HG03060 (cell line): ENCODE data around the gene ZIC4.

Experiments
- ATAC-seq: cut with Tn5 transposase; IDR thresholded peaks from one replicate; pipeline ENCODE4 v1.9.1; 2021; ENCODE audit warnings: low read depth, moderate number of reproducible peaks; ENCODE audit not compliant: unreplicated experiment

Gene ZIC4

GRCh38 chr3:147406028-147406931, at the start of gene ZIC4:
TSS of gene ZIC4 (minus strand) at chr3:147406543. CDS start at chr3:147402797, 3,746 bp downstream.
- no peak for ATAC-seq

GRCh38 chr3:147449669-147450068, 43.3 kb upstream of the ZIC4 start:
- ATAC-seq = no peak

GRCh38 chr3:147447224-147447623, 40.9 kb upstream of the ZIC4 start:
- no peak for ATAC-seq

DNA sequence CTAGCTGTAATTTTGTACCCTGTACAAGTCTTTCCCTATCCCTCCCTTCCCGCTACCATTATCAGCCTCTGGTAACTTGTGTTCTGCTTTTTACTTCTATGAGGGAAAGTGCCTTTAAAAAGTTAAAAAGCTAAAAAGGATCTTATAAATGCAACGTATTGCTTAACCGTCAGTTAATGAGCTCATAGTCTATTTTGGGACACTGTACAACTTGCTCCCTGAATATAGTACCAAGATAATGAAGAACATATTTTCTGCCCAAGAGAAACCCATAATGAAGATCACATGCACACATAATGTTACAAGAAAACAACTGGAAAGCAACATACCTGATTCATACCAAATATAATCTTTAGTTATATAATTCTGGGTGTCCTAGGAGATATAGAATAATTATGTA, 25.4 kb upstream of the ZIC4 start:
- no peak for ATAC-seq

DNA sequence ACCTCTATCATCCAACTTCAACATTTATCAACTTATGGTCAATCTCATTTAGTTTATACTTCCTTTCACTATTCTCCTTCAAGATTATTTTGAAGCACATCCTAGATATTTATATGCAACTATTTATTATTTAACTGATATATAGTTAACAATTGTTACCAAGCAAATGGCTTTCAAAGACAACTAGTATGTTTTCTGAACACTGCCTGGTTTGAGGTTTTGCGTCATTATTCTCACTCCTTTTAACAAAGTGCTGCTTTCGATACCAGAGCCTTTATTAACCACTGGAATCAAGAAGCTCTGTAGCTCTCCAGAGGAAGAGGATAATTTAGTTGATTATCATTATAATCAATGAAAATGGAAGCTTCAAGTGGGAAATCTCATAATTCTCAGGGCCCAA, 22.4 kb upstream of the ZIC4 start:
- ATAC-seq = no peak

- no peak for ATAC-seq
Measured at GRCh38 chr3:147428326-147428725, 22.0 kb upstream of the ZIC4 start.

- ATAC-seq = no peak
Measured at GRCh38 chr3:147427746-147428145, 21.4 kb upstream of the ZIC4 start.

DNA sequence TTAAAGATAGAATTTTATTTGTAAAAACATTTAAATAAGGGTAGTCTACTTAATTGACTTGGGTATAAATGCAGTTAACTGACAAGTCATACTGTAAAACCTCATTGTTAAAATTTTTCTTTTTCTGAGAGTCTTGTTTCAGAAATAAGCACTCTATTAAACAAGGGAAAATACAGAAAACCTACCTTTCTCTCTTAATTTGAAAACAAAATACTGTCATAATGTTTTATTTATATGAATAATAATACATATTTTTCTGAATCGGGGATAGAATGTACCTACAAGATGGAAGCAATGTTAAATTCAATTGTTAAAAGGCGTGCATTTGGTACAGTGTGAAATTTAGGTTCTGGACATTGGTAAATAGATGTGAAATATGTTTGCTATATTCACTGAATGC, 20.6 kb upstream of the ZIC4 start:
- ATAC-seq = no peak

DNA sequence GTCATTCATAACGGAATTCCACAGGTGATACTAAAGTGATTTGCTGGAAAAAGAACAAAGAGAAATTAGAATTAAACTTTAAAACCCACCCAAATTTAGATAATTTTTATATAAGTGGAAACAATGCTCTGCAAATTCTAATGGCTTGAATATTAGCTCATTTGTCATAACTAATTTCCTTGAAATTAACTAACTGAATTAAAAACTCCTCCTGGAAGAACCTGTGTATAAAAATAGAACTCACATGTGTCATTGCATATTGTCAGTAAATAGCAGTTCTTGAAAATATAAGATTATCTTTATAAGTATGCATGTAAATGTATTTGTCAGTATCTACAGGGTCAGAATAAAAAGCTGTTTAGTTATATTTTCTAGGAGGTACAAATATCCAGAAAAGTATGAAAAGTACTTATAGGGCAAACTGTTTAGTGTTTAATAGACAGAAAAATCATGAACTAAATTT, 19.1 kb upstream of the ZIC4 start:
- no peak for ATAC-seq

GRCh38 chr3:147424581-147425387, 18.4 kb upstream of the ZIC4 start:
- no peak for ATAC-seq

DNA sequence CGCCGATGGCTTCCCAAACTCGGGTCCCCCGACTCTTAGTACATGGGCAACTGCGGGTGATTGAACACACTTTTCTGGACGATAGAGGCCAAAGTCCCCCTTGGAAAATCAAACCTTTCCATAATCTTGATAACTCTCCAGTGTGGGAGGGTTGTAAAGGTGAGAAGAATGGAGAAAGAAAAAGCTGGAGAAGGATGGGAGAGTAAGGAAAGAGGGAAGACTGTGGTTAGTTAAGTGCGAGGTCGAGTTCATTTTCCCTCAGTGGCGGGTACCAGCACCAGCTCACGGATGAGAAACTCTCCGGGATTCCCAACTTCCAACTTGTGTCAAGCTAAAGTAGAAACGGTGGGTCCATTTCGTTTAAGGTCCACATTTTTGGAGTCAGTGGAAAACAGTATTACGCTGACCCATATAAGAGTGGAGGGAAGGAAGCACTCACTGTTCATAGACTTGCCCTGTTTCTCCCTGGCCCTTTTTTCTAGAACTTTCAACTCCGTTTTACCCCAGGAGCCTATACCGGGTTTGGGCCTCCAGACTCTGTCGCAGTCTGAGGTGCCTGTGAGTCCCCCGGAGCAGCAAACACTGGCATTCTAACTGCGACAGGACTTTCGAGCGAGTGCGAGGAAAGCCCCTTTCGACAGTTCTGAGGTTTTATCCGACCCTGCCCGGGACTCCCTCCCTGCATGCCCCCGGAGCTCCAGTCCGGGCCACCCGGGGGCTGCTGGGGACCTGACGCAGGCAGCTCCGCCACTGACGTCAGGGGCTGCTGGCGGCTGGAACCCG, 17.6 kb upstream of the ZIC4 start:
- ATAC-seq = no peak

DNA sequence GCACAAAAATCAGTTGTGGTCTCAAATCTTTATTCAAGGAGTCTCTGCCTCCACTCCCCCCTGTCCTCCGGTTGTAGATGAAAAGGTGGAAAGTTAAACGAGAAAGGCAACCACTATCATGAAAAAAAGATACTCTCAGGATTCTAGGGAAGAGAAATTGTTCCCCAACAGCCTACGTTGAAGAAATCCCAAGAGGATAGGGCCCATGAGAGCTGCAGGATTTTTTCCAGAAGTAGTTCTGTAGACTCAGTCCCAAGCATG, 17.1 kb upstream of the ZIC4 start:
- ATAC-seq = no peak

- ATAC-seq = no peak
Measured at GRCh38 chr3:147422601-147423536, 16.5 kb upstream of the ZIC4 start.

GRCh38 chr3:147422196-147422595, 15.9 kb upstream of the ZIC4 start:
- ATAC-seq = no peak

DNA sequence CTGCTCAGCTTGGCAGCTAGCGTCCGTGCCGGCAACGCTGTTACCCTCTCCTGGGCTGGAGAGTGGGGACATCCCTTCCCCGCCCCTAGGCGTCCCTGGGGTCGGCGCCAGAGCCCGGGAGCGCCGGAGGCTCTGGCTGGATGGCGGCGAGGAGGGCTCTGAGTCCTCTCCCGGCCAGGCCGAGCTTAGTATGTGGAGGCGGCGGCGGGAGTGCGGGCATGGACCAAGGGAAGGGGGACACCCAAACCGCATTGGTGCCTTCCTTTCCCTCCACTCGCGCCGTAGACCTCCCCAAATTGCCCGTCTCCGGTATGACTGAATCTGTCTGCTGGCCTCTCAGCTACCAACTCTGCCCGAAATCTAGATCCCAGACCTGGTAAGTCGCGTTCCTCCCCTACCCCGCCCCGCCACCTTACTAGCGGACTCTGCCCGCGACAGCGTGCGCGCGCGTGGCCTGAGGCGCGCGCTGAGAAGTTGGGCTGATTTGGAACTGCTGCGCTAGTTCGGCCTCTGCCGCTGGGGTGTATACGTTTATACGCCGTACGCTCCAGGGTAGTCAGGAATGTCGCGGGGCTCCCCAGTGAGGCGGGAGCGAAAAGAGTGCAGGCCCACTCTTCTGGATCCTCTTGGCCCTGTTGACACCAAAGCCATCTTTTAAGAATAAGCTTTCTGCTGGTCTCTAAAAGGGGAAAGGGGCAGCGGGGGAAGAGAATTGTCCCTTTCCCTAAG, 15.0 kb upstream of the ZIC4 start:
- no peak for ATAC-seq

DNA sequence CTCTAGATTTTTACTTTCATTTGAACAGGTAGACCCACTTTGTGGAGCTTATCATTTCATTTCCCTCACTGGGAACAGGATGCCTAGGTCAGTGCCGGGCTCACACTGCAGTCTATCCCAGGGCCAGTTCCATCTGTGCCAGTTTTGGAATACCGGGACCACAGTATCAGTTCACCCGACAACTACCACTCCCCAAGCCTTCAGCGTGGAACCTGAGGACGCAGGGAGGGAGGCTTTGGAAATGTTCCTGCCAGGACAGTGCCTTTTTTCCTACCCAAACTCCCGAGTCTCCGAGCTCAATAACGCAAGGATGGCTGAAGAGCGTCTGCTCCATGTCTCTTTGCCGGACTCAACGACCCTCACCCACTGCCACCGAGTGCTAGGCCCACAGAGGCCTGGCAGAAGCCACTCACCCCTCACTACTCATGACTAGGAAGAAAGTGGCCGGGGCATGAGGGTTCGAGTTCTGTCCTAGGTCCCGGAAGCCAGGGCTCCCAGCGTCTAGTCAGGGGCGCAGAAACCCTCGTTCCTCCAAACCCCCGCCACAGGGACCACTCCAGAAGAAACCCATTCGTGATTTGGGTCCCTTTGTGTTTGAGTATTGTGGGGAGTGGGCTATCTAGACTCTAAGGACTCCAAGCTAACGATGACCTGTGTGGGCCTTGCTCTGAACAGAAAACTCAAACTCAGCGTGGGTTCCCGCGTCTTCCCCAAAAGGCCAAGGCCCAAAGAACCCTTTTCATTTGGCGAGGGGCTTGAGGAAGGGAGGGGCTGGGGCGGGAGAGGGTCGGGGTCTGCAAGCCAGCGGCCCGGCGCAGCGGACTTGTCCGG, 14.2 kb upstream of the ZIC4 start:
- no peak for ATAC-seq

DNA sequence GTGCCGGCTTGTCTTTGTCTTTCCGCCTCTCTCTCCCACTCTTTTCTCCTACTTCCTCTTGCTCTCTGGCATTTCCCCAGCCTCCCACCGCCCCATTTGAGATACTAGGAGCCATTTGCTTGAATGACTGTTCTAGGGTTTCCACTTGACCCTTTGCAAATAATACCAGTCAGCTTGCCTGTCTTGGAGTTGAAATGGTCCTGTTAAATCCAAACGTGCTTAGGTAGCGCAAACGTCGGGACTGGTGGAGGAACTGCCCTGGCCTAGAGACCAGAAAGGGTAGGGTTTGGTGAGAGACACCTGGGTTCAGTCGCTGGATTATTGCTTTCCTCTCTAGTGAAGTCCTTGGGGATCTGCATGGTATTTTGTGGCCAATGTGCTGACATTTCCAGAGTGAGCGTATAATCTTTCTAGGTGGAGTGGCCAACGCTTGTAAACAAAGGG, 13.5 kb upstream of the ZIC4 start:
- ATAC-seq = no peak
